Neural progenitor cell (in vitro differentiated cells): ENCODE results near the gene COG8.

ENCODE experiments used
- CTCF ChIP-seq: fragments of 200-600 bp; sonication (generic); IDR thresholded peaks from 2 replicates; pipeline ENCODE4 v1.5.1; 2017; ENCODE audit warnings: antibody characterized with exemption, mild to moderate bottlenecking
- EZH2phosphoT487 ChIP-seq: fragments of 200-600 bp; sonication (generic); IDR thresholded peaks from 2 replicates; pipeline ENCODE4 v1.6.1; 2017; ENCODE audit warnings: antibody characterized with exemption

DNA sequence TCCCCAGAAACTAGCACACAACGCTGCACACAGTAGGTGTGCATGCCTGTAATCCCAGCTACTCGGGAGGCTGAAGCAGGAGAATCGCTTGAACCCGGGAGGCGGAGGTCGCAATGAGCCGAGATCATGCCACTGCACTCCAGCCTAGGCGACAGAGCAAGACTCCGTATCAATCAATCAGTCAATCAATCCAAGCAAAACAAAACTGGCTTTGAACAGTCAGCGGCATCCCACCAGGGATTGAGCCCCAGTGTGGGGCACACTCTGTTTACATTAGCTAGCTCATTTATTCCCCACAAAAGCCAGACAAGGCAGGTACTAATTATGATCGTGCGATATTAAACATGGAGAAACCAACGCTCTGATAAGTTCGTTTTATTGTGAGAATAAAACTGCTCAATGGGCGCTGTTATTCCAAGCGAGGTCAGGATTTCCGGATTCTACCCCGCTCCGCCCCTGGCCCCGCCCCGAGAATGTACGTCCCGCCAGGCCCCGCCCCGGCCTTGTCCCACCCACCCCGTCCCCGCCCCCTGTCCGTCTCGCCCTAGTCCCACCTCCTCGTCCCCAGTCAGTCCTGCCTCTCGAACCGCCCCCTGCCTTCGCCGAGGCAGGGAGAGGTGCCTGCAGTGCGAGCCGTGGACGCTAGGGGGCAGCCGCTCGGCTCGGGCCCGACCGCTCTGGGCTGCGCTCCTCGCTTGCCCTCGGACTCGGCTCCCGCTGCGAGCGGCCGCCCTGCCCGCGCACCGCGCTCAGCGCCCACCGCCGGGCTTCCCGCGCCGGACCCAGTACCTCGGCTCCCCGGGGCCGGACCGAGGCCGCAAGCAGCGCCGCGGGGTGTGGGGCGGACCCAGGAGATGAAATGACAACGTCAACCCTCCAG, 28.5 kb downstream of the COG8 start, which contains the start of gene VPS4A:
- TF ChIP-seq CTCF (peak; percentile 81), EZH2phosphoT487 (no peak)
